Activated CD4-positive, alpha-beta T cell treated with anti-CD3 and anti-CD28 coated beads, Interleukin-2, Interleukin-6, amounts not matched to agents 100 ng/mL and 50 ng/mL, durations not matched to agents 16 hours and 8 hours (primary cell): ENCODE data around the gene PELI1.
A peak's percentile ranks its signal among the peaks of the same experiment; 100 is the strongest.
"Not testable (repeated sequence)": the region's sequence is repeated elsewhere in the genome, so short reads cannot be mapped to it uniquely, and the experiment has no call there.

Experiments used
- DNase-seq: peaks from one replicate; pipeline ENCODE4 v3.0.0-alpha.2; 2020

PELI1 gene

DNA sequence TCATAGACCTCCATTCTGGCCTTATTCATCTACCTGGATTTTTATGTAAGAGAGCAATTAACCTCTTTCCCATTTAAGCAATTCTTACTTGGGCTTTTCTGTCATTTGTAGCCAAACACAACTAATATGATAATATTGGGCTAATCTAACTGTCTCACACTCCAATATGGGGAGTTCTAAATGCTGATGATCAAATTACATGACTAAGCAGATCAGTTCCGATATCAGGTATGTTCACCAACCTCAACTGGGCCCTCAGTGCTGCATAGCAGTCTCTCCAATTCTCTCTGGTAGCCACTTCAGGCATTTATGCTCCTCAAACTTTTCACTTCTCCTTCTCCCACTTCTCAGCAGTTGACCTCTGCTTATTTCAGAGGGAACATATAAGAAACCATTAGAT, 64.0 kb downstream of the PELI1 start:
- no peak for DNase-seq

DNA sequence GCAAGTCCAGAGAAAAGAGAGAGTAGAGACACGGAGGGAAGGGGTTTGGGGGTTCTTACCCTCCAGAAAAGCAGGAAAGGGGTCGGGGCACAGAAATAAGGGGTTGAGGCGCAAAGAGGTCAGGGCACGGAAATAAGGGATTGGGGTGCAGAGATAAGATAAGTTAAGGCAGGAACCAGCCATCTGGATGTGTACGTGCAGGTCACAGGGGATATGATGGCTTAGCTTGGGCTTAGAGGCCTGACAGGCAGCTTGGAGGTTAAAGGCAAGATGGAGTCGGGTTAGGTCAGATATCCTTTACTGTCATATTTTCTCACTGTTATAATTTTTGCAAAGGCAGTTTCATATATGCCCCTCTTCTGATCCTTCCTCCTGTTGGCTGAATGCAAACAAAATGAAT, 64.5 kb downstream of the PELI1 start:
- DNase-seq = not testable (repeated sequence)

- DNase-seq = not testable (repeated sequence)
Measured at GRCh38 chr2:64076828-64077227, 67.4 kb downstream of the PELI1 start.

GRCh38 chr2:64074616-64075015, 69.6 kb downstream of the PELI1 start:
- not testable (repeated sequence) for DNase-seq

GRCh38 chr2:64067326-64067725, 76.9 kb downstream of the PELI1 start:
- DNase-seq = no peak

GRCh38 chr2:64065516-64065915, 78.7 kb downstream of the PELI1 start:
- DNase-seq = no peak

DNA sequence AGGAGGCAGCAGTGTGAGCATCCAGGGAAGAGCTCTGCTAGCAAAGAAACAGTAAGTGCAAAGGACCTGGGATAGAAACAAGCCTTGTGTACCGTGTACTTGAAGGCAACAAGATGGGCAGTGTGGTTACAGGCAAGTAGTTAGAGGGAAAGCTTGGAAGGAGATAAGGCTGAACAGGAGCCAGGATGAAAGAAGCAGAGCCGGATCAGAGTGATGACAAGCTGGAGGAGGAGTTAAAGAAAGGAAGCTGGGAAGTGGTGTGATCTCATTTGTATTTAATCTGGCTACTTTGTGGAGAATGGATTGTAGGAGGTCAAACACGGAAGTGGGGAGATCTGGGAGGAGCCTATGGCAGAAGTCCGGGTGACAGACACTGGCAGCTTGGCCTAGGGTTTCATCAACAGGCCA, 80.3 kb downstream of the PELI1 start:
- DNase-seq = no peak

DNA sequence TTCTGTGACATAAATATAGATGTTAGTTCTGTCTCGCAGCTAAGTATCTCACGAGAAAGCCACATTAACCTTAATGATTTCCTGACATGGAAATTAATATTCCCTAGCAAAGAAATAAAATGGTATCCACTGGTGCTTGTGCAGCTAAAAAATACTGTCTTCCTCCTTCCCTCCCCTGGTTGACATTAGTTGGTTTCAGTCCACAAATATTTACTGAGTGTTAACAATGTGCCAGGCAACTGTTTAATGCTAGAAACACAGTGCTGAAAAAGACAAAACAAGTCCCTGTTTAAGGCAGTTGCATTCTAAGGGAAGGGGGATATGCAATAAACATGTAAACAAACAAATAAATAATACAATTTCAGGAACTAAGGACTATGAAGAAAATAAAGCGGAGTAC, 80.8 kb downstream of the PELI1 start:
- DNase-seq = no peak

- DNase-seq = no peak
Measured at GRCh38 chr2:64062840-64063239, 81.4 kb downstream of the PELI1 start.

- no peak for DNase-seq
Measured at GRCh38 chr2:64059270-64059669, 85.0 kb downstream of the PELI1 start.

DNA sequence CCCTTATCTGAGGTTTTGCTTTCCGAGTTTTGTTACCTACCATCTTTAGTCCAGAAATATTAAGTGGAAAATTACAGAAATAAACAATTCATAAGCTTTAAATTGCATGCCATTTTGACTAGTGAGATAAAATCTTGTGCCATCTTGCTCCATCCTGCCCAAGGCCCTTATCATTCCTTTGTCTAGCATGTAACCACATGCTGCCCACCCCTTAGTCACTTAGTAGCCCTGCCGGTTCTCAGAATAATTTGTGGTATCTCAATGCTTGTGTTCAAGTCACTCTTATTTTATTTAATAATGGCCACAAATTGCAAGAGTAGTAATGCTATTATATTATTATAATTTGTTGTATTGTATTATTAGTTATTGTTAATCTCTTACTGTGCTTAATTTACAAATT, 88.2 kb downstream of the PELI1 start:
- DNase-seq = no peak

DNA sequence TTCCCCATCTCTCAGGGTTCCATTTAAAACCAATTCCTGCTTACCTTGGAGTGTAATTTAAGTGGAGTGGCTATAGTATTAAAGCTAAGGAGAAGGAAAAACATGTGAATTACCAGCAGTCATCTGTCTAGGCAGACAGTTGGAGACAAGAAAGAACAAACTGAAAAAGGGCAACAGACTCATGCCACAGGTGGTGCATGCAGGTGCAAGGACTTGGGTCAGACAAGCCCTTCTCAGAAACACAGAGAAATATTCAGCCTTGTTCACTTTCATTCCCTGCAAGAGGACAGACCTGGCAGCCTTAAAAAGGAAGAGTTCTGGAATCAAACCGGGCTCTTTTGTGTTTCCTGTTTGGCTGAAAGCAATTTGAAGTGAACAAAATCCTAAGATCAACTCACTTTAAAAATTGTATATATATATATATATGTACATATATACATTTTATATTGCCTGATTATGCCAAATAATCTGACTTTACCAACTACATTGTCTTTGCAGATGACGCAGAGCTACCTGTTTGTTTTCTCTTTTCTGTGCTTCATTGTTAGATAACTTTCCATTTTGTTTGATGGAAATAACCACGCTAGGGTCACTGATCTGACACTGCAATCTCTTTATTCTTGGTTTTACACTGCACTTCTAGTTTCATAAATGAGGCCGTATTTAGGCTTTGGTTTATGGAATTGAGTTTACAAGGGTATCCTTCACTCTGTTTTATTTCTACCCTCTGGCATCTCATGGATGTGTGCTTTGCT, 89.9 kb downstream of the PELI1 start:
- no peak for DNase-seq

- peak; percentile 11 for DNase-seq
Measured at GRCh38 chr2:64052463-64053241, 91.6 kb downstream of the PELI1 start.

DNA sequence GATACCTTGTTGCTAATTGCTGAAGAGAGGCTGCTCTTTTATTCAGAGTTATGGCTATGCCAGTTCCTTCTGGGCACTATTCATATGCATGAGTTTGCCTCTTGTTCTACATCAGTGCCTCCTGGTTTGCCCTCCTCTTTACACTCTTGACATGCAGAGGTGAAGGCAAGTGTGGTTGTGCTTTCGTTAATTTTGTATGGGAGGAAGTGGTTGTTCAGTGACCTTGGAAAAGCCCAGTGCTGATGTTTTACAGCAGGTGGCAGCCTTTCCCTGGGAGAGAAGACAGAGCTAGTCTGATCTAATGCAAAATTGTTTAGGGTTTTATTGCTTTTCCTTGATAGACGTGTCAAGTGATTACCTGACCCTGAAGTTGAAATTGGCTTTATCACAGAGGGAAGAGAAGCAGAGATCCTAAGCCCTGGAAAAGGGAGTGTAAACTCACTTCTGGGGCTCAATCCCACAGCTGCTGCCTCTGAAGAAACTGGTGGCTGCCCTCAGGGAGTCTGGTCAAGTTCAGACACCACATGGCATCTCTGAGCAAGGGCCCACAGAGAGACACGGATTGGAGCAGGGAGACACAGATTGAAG, 94.5 kb downstream of the PELI1 start:
- peak; percentile 85 for DNase-seq

GRCh38 chr2:64045938-64046337, 98.3 kb downstream of the PELI1 start:
- DNase-seq = no peak
